Mucosa of rectum (tissue), 2 donors: ENCODE measurements around the gene FBXO22.
"Not testable (repeated sequence)": the region's sequence is repeated elsewhere in the genome, so short reads cannot be mapped to it uniquely, and the experiment has no call there.

Experiments used
- H3K27ac ChIP-seq, 2 donors: one replicate each; pipeline ENCODE4 v1.7.0; 2013; ENCODE audit warnings: inconsistent platforms in 2 of 2, low read depth in 2 of 2, low read length in 2 of 2
- H3K27me3 ChIP-seq, 2 donors: one replicate each; pipeline ENCODE4 v1.7.0; 2013; ENCODE audit warnings: low read length in 2 of 2; ENCODE audit not compliant: control insufficient read depth in 2 of 2, insufficient read depth in 2 of 2
- H3K36me3 ChIP-seq, 2 donors: one replicate each; pipeline ENCODE4 v1.7.0; 2013; ENCODE audit warnings: low read length in 2 of 2; ENCODE audit not compliant: control insufficient read depth in 2 of 2, insufficient read depth in 2 of 2
- H3K4me1 ChIP-seq, 2 donors: one replicate each; pipeline ENCODE4 v1.7.0; 2013; ENCODE audit warnings: low read length in 2 of 2, mild to moderate bottlenecking in 1 of 2; ENCODE audit not compliant: control insufficient read depth in 2 of 2, insufficient read depth in 2 of 2
- H3K4me3 ChIP-seq, 2 donors: one replicate each; pipeline ENCODE4 v1.7.0; 2013; ENCODE audit warnings: low read length in 2 of 2
- H3K9ac ChIP-seq, 2 donors: one replicate each; pipeline ENCODE4 v1.7.0; 2013; ENCODE audit warnings: low read length in 2 of 2, low read depth in 1 of 2, mild to moderate bottlenecking in 1 of 2
- H3K9me3 ChIP-seq, 2 donors: one replicate each; pipeline ENCODE4 v1.7.0; 2013; ENCODE audit warnings: low read length in 2 of 2; ENCODE audit not compliant: control insufficient read depth in 2 of 2
- donor health status: healthy.
- donor health status: Normal muscosa, but diverticular disease.

The FBXO22 gene

GRCh38 chr15:75903331-75904239, at the start of gene FBXO22:
TSS of gene FBXO22 (plus strand) at chr15:75903878. CDS start at chr15:75903964, 86 bp downstream.
- H3K4me1 ChIP-seq: peaks cover 7 to 14% of the 10 kb centered on the region in 2 donors
- H3K4me3 ChIP-seq: peak within 1 kb of the TSS; percentile 86 to 93
- no peaks in the 10 kb centered on the region for H3K27me3 ChIP-seq

GRCh38 chr15:75857886-75858285, 45.8 kb upstream of the FBXO22 start:
- Histone ChIP-seq H3K27ac (no peak overlapping the region), H3K4me3 (no peak overlapping the region), H3K9ac (no peak overlapping the region), H3K27me3 (no peaks in the 10 kb centered on the region), H3K4me1 (no peaks in the 10 kb centered on the region), H3K9me3 (no peaks in the 10 kb centered on the region), H3K36me3 (peaks cover 3 to 22% of the 10 kb centered on the region in 2 donors)

More at GRCh38 chr15:75903331-75904239, at the start of gene FBXO22:
- Histone ChIP-seq H3K27ac (peak within 1 kb of the TSS; percentile 84 to 85), H3K9ac (peak within 1 kb of the TSS; percentile 76 to 92), H3K36me3 (peaks cover 0 to 6% of the 10 kb centered on the region in 2 donors), H3K9me3 (no peaks in the 10 kb centered on the region)

- Histone ChIP-seq H3K27me3 (no peaks in the 10 kb centered on the region), H3K9ac (no peak overlapping the region), H3K4me1 (no peaks in the 10 kb centered on the region), H3K4me3 (no peak overlapping the region), H3K27ac (no peak overlapping the region), H3K36me3 (peaks cover 0 to 18% of the 10 kb centered on the region in 2 donors), H3K9me3 (no peaks in the 10 kb centered on the region)
Measured at GRCh38 chr15:75861750-75862402, 41.8 kb upstream of the FBXO22 start.

DNA sequence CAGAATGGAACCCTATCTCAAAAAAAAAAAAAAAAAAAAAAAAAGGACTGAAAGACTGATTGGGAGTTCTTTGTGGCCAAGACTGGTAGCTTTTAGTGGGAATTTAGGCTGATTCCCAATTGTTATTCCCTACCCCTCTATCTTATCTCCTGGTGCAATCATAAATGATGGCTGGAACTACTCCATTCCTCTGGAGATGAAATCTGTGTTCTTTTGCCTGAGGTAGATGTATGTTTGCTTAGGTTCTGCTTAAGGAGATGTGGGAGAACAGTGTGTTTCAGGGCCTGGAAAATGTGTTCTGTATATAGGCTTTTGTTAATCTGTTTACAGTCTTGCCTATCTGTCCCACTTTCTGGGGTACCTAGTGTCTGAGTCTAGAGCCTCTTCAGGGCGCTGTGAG, 40.9 kb upstream of the FBXO22 start:
- no peaks in the 10 kb centered on the region for H3K9me3 ChIP-seq
- H3K4me3 ChIP-seq: no peak overlapping the region
- H3K27ac ChIP-seq: no peak overlapping the region
- peaks cover 0 to 18% of the 10 kb centered on the region in 2 donors for H3K36me3 ChIP-seq
- H3K27me3 ChIP-seq: no peaks in the 10 kb centered on the region
- no peak overlapping the region for H3K9ac ChIP-seq
- H3K4me1 ChIP-seq: peaks cover 0 to 3% of the 10 kb centered on the region in 2 donors

DNA sequence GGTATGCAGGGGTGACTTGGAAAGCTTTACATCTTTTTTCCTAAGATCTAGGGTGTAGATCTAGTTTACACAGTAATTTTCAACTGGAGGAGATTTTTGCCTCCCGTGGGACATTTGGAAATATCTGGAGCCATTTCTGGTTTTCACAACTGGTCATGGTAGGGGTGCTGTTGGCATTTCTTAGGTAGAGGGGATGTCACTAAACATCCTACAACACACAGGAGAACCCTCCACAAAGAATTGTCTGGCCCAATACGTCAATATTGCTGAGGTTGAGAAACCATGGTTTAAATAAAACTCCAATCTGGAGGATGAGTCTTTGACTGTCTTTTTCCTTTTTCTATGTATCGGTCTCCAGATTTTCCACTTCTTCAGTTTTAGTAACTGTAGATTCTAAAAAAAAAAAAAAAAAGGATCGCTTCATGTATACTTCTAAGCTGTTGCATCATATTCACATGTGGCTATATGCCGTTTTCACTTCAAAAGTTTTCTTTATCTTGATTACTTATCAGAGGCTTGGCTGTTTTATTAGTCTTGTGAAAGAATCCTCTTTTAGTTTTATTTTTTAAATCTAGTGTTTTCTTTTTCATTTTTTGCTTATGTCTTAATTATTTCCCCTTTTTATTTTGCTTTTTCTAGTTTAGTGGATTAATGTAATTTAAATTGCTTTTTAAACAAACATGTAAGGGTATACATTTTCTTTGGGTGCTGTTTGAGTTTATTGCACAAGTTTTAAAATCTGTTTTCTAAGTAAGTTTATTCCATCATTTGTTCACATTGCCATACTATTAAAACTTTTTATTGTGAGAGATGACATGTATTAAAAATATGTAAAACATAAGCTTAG, 39.2 kb upstream of the FBXO22 start:
- Histone ChIP-seq H3K9ac (no peak overlapping the region), H3K4me3 (no peak overlapping the region)

GRCh38 chr15:75866045-75866444, 37.6 kb upstream of the FBXO22 start:
- not testable (repeated sequence) for H3K27ac ChIP-seq, H3K4me1 ChIP-seq, H3K4me3 ChIP-seq, H3K9ac ChIP-seq, H3K9me3 ChIP-seq, H3K27me3 ChIP-seq
- H3K36me3 ChIP-seq: peaks cover 4 to 10% of the 10 kb centered on the region in 2 donors

More for the DNA sequence above, 39.2 kb upstream of the FBXO22 start:
- Histone ChIP-seq H3K27me3 (no peaks in the 10 kb centered on the region), H3K36me3 (peaks cover 3 to 14% of the 10 kb centered on the region in 2 donors), H3K9me3 (no peaks in the 10 kb centered on the region), H3K4me1 (peaks cover 0 to 3% of the 10 kb centered on the region in 2 donors), H3K27ac (no peak overlapping the region)

DNA sequence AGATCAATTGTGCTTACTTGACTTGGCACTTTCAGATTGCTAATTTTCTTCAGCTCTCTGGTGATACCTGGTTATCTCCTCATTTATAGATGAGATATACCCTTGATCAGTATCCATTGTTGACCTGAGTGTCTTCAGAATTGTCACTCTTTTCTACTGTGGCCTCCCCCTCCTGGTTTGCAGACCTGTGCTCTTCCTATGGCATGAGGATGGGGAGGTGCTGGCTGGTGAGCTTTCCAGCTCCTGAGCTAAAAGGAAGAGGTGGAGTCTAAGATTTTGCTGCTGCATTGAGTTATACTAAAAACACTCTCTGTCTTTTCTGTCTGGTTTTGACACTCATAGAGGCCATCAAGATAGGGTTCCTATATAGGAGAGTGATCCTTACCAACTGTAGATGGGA, 36.8 kb upstream of the FBXO22 start:
- no peaks in the 10 kb centered on the region for H3K9me3 ChIP-seq
- no peak overlapping the region for H3K9ac ChIP-seq
- H3K4me3 ChIP-seq: no peak overlapping the region
- no peaks in the 10 kb centered on the region for H3K27me3 ChIP-seq
- peaks cover 4 to 7% of the 10 kb centered on the region in 2 donors for H3K36me3 ChIP-seq
- no peak overlapping the region for H3K27ac ChIP-seq
- peaks cover 0 to 3% of the 10 kb centered on the region in 2 donors for H3K4me1 ChIP-seq

DNA sequence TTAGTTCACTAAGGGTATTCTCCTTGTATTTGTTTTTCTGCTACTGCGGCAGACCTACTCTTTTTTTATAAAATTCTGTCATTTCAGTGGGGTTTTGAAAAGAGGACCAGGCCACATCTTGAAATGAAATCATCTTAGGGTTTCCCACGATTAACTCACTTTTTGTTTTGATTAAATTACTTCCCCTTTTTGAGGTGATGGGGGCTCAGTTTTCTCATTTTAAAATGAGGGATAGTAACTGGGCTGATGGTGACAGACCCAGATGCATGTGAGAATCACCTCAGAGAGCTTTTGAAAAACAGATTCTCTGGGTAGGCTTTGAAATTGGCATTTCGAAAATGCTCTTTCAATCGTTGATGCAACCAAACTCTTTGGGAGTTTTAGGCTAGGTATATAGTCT, 36.2 kb upstream of the FBXO22 start:
- Histone ChIP-seq H3K9ac (no peak overlapping the region), H3K36me3 (peaks cover 4% of the 10 kb centered on the region in 2 donors), H3K4me3 (no peak overlapping the region), H3K27me3 (no peaks in the 10 kb centered on the region), H3K9me3 (no peaks in the 10 kb centered on the region), H3K4me1 (peaks cover 0 to 3% of the 10 kb centered on the region in 2 donors), H3K27ac (no peak overlapping the region)

DNA sequence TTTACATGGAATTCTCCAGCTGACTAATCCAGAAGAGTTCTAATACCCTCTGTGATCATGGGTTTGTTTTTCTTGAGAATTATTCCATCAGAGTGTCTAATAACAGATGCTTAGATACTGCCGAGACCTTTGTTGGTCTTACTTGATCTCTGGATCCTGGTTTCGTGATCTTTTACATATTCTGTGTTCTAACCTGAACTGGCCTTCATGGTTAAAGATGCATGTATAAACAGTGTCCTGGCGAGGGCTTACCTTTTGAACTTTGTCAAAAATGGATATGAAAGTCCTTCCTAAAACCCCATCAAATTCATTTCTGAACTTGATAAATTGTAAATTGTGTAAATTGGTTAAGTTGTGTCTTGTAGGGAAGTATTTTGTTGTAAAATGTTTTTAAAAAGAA, 35.7 kb upstream of the FBXO22 start:
- Histone ChIP-seq H3K4me1 (peaks cover 0 to 3% of the 10 kb centered on the region in 2 donors), H3K27me3 (no peaks in the 10 kb centered on the region), H3K4me3 (no peak overlapping the region), H3K9ac (no peak overlapping the region), H3K9me3 (no peaks in the 10 kb centered on the region), H3K36me3 (peaks cover under 1 to 4% of the 10 kb centered on the region in 2 donors), H3K27ac (no peak overlapping the region)
